ENCODE results near the gene CSTF3. TPM values are rescaled to one million over a fixed set of nuclear protein-coding genes. Genes with fewer than 3 reads are reported as not detected.
A peak's percentile ranks its signal among the peaks of the same experiment; 100 is the strongest.

Gene CSTF3
- total and polyA plus RNA-seq, 10 of the 15 experiments (the other 5 are each of a cell fraction or from before 2014, with no cell fraction given): 25.4 to 63.5 (median 49.5) TPM

GRCh38 chr11:33158596-33159275, 2.5 kb downstream of the CSTF3 start:
- Histone ChIP-seq H3K27me3 (replicated peaks in 1 of 2; ENCODE audit: control insufficient read depth in 2 of 2, insufficient read depth in 2 of 2, low read length in 1 of 2) (no peaks in the 10 kb centered on the region), H3K36me3 (ENCODE audit: control insufficient read depth in 2 of 2, insufficient read depth in 2 of 2, low read length in 1 of 2) (no peaks in the 10 kb centered on the region; a peak in 1 of 4 replicates), H3K4me2 (ENCODE audit: control insufficient read depth, insufficient read depth) (peak overlapping the region; percentile 69), H4K20me1 (ENCODE audit: control insufficient read depth, insufficient read depth) (no peaks in the 10 kb centered on the region), H3K9me3 (replicated peaks; ENCODE audit: control insufficient read depth, insufficient read depth, low read length) (no peaks in the 10 kb centered on the region; the same call in 2 of the 3 replicates), H3K27ac (ENCODE audit: control insufficient read depth, insufficient read depth) (no peak overlapping the region), H3K9ac (ENCODE audit: control insufficient read depth, insufficient read depth, low read length) (no peak overlapping the region), H3K4me3 (peak overlapping the region; percentile 51), H3K79me2 (ENCODE audit: control insufficient read depth, insufficient read depth, low read length) (peaks cover 83% of the 10 kb centered on the region), H2AFZ (ENCODE audit: control insufficient read depth, low read depth, low read length) (no peak overlapping the region), H3K4me1 (ENCODE audit: control insufficient read depth, insufficient read depth, low read length) (no peaks in the 10 kb centered on the region)
- TF ChIP-seq NKRF (conservative IDR thresholded peaks at IDR 0.05): no peak
- TF ChIP-seq MEF2B (IDR thresholded peaks at IDR 0.05; ENCODE audit: partially characterized antibody, poor library complexity, severe bottlenecking): peak; percentile 46
- TF ChIP-seq ATF7 (IDR thresholded peaks at IDR 0.05; ENCODE audit: low read depth): peak; percentile 90
- TF ChIP-seq FOS (IDR thresholded peaks at IDR 0.05; ENCODE audit: borderline replicate concordance, extremely low read depth, insufficient read length): no peak
- no peak for TF ChIP-seq ESRRA (IDR thresholded peaks at IDR 0.05; ENCODE audit: low read length)
- ChIA-PET POLR2A (no interaction called here), CTCF (interaction anchor here (0.9 to 1.6 kb wide), 4 partner anchors 8 to 172 kb away, joined by 3 to 4 read pairs (median 3); no protein-coding TSS in a partner anchor), SMC1A (ENCODE audit: uncharacterized antibody, unreplicated experiment) (no interaction called here), RAD21 (ENCODE audit: unreplicated experiment) (interaction anchor here (1.2 kb wide), 1 partner anchor 584 kb away, joined by 3 read pairs; no protein-coding TSS in a partner anchor)
- BruUV-seq (replicated peaks): no TSS peak
- DNase-seq (ENCODE audit: low read depth, low spot score) (no peak), FAIRE-seq (no peak), ATAC-seq (peak; percentile 7; the same call in 2 of the 3 replicates)
- WGBS (ENCODE audit: insufficient coverage, insufficient replicate concordance, low lambda C conversion rate, missing lambda C conversion rate): 65% methylated on average over 5 of the region's 5 CpGs
- in situ Hi-C loops (cut with MboI) (no loop called here), intact Hi-C loops (cut with micrococcal nuclease; ENCODE audit: unreplicated experiment) (no loop called here)

All from GM12878 (cell line).